Measurements from ENCODE around the gene STAT5A. TPM values are rescaled to one million over a fixed set of nuclear protein-coding genes. Genes with fewer than 3 reads are reported as not detected.

STAT5A gene
- polyA plus RNA-seq, 1 of the 3 experiments (the other 2 are of a cell fraction), result 2.3 TPM

DNA sequence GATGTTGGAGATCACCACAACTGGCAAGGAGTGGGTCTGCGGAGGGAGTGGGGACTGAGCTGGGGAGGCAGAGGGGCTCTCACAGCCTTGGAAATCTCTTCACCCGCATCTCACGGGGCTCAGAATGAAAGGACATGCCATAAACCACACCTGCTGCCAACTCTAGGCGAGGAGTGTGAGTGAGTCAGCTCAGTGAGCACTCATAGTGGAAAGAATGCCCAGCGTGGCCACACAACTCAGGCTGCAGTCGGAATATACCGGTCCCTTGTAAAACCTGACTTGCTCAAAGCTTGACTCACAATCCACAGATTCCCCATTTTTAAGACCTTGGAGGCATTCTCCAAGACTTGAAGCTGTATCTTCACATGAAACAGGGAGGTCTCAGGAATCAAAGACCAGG is 36.7 kb downstream of the STAT5A start (continued):
- TF ChIP-seq NFIC (IDR thresholded peaks at IDR 0.05; ENCODE audit: borderline replicate concordance), result peak; percentile 66
- TF ChIP-seq RCOR1 (IDR thresholded peaks at IDR 0.05; ENCODE audit: low read length), result no peak
- peak; percentile 73 for TF ChIP-seq JUND (IDR thresholded peaks at IDR 0.05)
- peak in 1 of 2 experiments; percentile 43; a peak in 1 of 4 replicates for TF ChIP-seq EP300 (IDR thresholded peaks at IDR 0.05; ENCODE audit: borderline replicate concordance in 1 of 2, low read depth in 1 of 2, low read length in 1 of 2)
- no peak for TF ChIP-seq MEF2A (IDR thresholded peaks at IDR 0.05; ENCODE audit: borderline replicate concordance, low read depth)
- 0 out of 2 replicates have a peak, but pooled peaks have one; percentile 38 for TF ChIP-seq TEAD4 (IDR thresholded peaks at IDR 0.05; ENCODE audit: borderline replicate concordance, insufficient read depth)

DNA sequence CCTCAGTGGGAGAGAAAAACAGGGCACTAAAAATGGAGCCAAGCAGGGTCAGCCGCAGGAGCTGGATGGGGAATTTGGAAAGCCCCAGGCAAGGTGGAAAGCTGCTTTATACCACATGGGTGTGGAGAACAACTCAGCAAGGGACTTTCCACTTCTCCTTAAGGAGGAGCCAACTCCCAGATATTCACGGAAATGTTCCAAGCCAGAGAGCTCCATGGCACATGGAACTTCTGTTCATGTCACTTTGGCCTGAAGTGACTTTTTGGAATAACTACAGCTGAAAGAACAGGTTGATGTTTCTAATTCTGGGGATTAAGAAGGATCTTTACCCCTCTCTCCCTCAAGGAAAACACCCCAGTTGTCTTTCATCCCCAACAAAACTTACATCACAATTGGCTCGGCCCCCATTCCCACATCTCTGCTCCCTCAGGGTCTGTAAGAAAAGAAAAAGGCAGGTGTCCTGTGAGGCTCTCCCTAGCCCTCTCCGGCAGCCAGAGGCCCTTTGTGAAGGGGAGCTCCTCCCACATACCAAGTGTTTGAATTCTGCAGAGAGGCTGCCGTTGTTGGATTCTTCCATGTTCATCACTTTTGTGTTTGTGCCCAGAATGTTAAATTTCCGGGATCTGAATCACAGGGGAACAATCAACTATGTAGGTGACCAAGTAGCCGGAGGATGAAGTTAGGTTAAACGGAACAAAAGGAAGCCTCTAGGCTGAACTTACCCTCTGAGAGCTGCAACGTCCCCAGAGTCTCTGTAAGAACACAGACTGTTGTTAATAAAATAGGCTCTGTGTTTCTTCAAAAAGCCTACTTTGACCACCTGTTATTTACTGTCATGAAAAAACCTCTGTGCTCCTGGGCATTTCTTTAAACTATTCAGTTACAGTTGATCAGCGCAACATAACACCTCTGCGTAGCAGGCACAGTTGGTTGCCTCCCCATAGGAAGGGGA is 41.0 kb downstream of the STAT5A start:
- Histone ChIP-seq H2AFZ (ENCODE audit: low read depth) (peak overlapping the region; percentile 3; the same call in 1 of the 2 replicates), H3K9me3 (no peaks in the 10 kb centered on the region), H3K4me2 (peak overlapping the region; percentile 69), H3K9me2 (no peaks in the 10 kb centered on the region), H3K9ac (peak overlapping the region; percentile 62), H3K4me1 (ENCODE audit: control insufficient read depth in 1 of 2, insufficient read depth in 2 of 2, low read depth in 1 of 2, low read length in 1 of 2) (peaks cover 0 to 27% of the 10 kb centered on the region in 2 experiments; a peak in 2 of 4 replicates), H3K36me3 (replicated peaks in 1 of 2; ENCODE audit: control insufficient read depth in 1 of 2, insufficient read depth in 2 of 2, low read length in 1 of 2) (peaks cover 33 to 56% of the 10 kb centered on the region in 2 experiments), H3K27me3 (ENCODE audit: insufficient read depth) (no peaks in the 10 kb centered on the region), H3K79me2 (ENCODE audit: insufficient read depth) (peaks cover 5% of the 10 kb centered on the region; the same call in 1 of the 2 replicates), H3K4me3 (ENCODE audit: low read depth in 2 of 2, low read length in 1 of 2) (peak overlapping the region in 1 of 2 experiments; percentile 40; a peak in 2 of 4 replicates), H3K27ac (ENCODE audit: low read depth in 2 of 2, low read length in 1 of 2) (peak overlapping the region; percentile 30 to 81; a peak in 3 of 4 replicates), H4K20me1 (ENCODE audit: insufficient read depth) (no peaks in the 10 kb centered on the region; the same call in 1 of the 2 replicates), H3F3A (replicated peaks; ENCODE audit: insufficient read depth) (peaks cover 53% of the 10 kb centered on the region)
- CTCF ChIA-PET, result interaction anchor here (0.8 to 26.2 kb wide), 4 partner anchors 9 to 99 kb away, joined by 3 to 683 read pairs (median 5); no protein-coding TSS in a partner anchor
- POLR2A ChIA-PET, result no interaction called here
- TF ChIP-seq, protein P1, sequence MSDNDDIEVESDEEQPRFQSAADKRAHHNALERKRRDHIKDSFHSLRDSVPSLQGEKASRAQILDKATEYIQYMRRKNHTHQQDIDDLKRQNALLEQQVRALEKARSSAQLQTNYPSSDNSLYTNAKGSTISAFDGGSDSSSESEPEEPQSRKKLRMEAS (IDR thresholded peaks at IDR 0.05; ENCODE audit: low read depth), result peak; percentile 28; the same call in 1 of the 2 replicates
- TF ChIP-seq TAF1 (IDR thresholded peaks at IDR 0.05; ENCODE audit: borderline replicate concordance, low read depth, low read length), result 0 out of 2 replicates have a peak, but pooled peaks have one; percentile 34
- TF ChIP-seq NFIC (IDR thresholded peaks at IDR 0.05; ENCODE audit: borderline replicate concordance), result peak; percentile 46; the same call in 1 of the 2 replicates
- peak; percentile 35 for TF ChIP-seq JUND (IDR thresholded peaks at IDR 0.05)
- TF ChIP-seq TCF12 (IDR thresholded peaks at IDR 0.05), result peak; percentile 43
- TF ChIP-seq, protein P2, sequence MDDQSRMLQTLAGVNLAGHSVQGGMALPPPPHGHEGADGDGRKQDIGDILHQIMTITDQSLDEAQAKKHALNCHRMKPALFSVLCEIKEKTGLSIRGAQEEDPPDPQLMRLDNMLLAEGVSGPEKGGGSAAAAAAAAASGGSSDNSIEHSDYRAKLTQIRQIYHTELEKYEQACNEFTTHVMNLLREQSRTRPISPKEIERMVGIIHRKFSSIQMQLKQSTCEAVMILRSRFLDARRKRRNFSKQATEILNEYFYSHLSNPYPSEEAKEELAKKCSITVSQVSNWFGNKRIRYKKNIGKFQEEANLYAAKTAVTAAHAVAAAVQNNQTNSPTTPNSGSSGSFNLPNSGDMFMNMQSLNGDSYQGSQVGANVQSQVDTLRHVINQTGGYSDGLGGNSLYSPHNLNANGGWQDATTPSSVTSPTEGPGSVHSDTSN (IDR thresholded peaks at IDR 0.05), result no peak
- no peak for TF ChIP-seq RFX5 (IDR thresholded peaks at IDR 0.05; ENCODE audit: low read length)
- no peak for TF ChIP-seq YY1 (IDR thresholded peaks at IDR 0.05; ENCODE audit: low read depth)
- no peak for TF ChIP-seq RXRA (IDR thresholded peaks at IDR 0.05; ENCODE audit: borderline replicate concordance, low read depth)
- peak; percentile 2; the same call in 1 of the 2 replicates for TF ChIP-seq POLR2AphosphoS5 (IDR thresholded peaks at IDR 0.05; ENCODE audit: low read depth, low read length)
- TF ChIP-seq TEAD4 (IDR thresholded peaks at IDR 0.05; ENCODE audit: borderline replicate concordance, insufficient read depth), result peak; percentile 49; the same call in 1 of the 2 replicates
- TF ChIP-seq SIN3A (IDR thresholded peaks at IDR 0.05; ENCODE audit: borderline replicate concordance, low read depth, low read length), result 0 out of 2 replicates have a peak, but pooled peaks have one; percentile 11
- TF ChIP-seq, protein P3, sequence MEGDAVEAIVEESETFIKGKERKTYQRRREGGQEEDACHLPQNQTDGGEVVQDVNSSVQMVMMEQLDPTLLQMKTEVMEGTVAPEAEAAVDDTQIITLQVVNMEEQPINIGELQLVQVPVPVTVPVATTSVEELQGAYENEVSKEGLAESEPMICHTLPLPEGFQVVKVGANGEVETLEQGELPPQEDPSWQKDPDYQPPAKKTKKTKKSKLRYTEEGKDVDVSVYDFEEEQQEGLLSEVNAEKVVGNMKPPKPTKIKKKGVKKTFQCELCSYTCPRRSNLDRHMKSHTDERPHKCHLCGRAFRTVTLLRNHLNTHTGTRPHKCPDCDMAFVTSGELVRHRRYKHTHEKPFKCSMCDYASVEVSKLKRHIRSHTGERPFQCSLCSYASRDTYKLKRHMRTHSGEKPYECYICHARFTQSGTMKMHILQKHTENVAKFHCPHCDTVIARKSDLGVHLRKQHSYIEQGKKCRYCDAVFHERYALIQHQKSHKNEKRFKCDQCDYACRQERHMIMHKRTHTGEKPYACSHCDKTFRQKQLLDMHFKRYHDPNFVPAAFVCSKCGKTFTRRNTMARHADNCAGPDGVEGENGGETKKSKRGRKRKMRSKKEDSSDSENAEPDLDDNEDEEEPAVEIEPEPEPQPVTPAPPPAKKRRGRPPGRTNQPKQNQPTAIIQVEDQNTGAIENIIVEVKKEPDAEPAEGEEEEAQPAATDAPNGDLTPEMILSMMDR (IDR thresholded peaks at IDR 0.05), result no peak
- peak; percentile 53; the same call in 1 of the 2 replicates for TF ChIP-seq FOSL2 (IDR thresholded peaks at IDR 0.05; ENCODE audit: borderline replicate concordance, low read depth)
- no peak for DNase-seq
- WGBS (ENCODE audit: low lambda C conversion rate), result 26% methylated on average over 11 of the region's 11 CpGs
